A204.1 (cell line): Measurements from ENCODE around the gene PARVB.

Experiments used
- FAIRE-seq: peaks from 2 replicates; lab custom pipeline; 2012; peaks lifted over from hg19 to GRCh38; lab: Jason Lieb, UNC

The PARVB gene

DNA sequence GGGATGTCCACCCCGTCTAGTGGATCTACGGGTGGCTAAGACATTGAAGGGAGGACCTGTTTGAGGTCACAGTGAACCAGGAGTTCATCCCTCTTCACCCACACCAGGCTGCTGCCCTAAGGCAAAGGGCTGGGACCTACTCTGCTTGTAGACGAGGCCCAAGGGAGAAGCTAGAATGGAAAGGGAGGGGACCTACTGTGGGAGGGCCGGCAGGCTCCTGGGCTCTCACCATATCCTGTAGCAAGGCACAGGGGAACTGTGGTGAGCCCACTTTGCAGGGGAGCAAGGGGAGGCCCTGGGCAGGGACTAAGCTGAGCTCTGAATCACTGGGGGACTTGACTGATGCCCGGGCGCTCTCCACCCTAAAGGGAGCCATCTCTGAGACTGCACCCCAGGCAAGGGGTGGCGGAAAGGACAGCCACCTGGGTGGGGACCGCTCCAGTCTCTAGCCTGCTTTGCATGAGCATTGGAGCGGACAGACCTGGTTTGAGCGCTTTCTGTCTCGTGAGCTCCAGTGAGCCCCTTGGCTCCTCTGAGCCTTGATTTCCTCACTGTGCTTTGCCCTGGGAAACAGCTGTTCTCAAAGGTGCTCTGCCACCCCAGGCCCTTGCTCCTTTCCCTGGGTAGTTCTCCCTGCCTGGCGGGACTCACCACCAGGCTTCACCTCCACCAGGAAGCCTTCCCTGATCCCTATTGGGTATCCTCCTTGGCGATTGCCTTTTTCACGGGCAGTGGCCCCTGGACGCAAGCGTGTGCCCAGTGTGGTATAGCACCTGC is 180.8 kb downstream of the PARVB start:
- FAIRE-seq: no peak

DNA sequence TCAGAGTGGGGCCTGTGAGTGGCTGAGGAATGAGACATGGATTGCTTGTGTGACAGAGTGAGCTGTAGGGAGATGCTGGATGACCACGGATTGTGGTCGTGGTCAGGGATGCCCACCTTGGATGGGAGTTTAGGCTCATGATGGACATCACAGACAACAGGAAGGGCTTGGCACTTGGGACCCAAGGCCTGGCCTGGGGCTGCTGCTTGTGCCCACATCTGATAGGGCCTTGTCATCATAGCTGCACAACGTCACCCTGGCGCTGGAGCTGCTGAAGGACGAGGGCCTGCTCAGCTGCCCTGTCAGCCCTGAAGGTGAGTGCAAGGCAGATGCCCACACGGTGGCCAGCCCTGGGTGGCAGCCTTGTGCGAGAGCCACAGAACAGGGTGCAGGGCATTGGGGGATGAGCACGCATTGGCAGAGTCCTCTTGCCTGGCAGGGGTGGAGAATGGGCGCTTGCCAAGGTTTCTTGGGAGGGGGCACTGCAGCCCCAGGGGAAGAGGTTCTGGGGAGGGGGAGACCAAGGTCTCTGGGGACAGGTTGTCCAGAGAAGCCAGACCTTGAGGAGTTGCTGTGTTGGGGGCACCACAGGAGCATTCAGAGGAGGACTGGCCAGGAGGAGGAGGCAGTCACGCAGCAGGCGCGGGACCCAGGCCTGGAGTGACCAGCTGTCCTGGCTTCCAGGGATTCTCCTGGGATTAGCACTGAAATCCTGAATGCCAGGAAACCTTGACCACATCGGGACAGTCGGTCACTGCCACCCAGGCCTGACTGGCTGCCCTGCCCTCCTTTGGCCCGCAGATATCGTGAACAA is 181.6 kb downstream of the PARVB start:
- FAIRE-seq: no peak

DNA sequence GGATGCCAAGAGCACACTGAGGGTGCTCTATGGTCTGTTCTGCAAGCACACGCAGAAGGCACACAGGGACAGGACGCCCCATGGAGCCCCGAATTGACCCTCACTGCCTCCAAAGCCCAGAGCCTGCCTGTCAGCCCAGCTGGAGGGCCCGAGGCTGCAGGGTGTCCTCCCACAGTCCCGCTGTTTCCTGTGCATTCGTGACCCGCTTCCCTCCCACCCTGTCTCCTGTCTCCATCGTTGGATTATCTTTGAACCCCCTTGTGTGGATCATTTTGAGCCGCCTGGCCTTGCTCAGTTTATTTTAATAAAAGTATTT is 182.2 kb downstream of the PARVB start:
- no peak for FAIRE-seq

DNA sequence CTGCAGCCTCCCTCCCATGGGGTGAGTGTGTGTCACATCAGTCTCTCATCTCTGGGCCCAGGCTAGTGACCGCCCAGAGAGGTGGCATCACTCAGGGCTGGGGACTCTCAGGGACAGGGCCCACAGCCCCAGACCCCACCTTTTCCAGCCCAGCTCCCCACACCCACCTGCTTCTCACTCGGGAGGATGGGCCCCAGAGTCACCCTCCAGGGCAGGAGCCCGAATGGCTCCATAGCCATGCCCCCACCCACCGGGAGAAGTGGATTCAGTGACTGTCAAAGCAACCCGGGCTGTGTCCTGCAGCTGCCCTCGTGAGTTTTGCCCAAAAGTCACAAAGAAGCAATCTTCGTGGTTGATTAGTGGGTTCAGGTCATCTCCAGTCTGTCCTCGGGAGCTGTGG is 182.6 kb downstream of the PARVB start:
- no peak for FAIRE-seq

DNA sequence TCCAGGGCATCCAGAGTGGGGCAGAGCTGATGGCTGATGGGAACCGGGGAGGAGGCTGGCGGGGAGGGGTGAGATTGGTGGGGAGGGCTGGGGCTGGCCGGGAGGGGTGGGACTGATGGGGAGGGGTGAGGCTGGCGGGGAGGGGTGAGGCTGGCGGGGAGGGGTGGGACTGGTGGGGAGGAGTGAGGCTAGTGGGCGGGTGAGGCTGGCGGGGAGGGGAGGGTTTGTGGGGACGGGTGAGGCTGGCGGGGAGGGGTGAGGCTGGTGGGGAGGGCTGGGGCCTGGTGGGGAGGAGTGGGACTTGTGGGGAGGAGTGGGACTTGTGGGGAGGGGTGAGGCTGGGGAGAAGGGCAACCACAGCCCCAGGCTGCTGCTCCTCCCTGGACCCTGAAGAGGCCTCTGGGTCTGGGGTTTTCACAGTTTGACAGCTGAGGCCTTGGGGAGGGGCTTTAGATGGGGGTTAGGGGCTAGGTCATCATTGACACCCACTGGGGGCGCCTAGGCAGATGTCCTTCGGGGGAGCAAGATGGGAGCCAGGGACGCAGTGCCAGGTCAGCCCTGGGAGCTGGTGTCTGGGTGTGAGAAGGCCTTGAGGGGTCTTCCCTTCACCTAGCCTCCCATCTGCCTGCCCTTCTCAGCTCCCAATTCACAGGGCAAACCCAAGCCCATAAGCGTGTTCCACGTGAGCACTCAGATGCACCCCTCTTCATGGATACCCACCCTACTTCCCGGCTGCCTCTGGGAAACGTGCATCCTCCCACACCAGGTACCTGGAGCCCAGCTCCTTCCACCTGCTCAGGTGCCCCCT is 183.3 kb downstream of the PARVB start:
- FAIRE-seq: no peak

DNA sequence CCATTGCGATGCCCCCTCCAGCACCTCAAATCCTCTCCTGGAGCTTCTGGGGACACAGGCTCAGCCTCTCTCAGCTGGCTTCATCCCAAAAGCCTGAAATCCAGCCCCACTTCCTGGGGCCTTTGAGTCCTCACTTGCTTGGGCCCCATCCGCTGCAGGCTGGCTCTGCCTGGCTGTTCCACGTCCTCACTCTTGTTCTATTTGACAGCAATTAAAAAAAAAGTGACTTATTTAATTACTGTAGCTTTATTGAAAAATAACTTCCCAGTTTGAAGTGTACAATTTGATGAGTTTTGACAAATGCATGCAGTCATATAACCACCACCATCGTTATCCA is 183.8 kb downstream of the PARVB start:
- FAIRE-seq: no peak

DNA sequence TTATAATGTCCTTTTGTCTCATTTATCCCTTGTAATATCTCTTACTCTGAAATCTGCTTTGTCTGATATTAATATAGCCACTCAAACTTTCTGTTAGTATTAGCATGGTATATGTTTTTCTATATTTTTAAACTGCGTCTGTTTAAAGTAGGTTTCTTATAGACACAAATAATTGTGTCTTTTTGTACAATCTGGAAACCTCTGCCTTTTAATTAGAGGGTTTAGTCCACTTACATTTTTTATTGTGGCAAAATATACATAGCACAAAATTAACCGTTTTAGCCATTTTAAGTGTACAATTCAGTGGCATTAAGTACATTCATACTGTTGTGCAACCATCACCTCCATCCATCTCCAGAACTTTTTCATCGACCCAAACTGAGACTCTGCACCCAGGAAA is 185.2 kb downstream of the PARVB start:
- FAIRE-seq: no peak

DNA sequence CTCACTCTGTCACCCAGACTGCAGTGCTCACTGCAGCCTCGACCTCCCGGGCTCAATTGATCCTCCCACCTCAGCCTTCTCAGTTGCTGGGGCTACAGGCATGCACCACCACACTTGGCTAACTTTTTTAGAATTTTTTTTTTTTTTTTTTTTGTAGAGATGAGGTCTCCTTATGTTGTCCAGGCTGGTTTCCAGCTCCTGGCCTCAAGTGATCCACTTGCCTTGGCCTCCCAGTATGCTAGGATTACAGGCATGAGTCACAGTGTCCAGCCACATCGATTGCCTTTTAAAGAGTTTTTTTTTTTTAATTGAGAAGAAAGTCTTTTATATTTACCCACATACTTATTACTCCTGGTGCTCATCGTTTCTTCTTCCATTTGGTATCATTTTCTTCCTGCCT is 186.6 kb downstream of the PARVB start:
- FAIRE-seq: no peak

DNA sequence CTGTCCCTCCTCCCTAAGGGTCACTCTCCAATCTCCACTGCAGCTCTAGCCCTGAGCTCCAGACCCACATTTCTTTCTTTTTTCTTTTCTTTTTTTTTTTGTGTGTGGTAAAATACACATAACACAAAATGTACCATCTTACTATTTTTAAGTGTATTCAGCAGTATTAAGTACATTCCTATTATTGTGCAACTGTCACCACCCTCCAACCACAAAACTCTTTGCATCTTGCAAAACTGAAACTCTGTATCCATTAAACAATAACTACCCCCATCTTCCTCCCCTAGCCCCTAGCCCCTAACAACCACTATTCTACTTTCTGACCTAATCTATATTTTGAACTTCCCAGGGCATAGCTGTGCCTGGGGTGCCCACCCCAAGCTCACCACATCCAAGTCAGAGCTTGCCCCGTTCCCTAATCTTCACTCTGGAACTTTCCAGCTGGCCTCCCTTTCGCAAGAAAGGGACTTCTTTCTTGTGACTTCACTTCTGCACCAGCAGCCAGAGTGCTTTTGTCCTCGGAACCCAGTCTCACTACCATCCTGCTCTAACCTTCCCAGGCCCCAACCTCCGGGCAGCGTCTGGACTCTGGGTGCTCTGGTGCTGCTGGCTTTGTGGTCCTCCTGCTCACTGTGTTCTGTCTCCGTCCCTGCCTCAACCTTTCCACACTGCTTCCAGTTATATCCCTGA is 187.3 kb downstream of the PARVB start:
- FAIRE-seq: no peak

DNA sequence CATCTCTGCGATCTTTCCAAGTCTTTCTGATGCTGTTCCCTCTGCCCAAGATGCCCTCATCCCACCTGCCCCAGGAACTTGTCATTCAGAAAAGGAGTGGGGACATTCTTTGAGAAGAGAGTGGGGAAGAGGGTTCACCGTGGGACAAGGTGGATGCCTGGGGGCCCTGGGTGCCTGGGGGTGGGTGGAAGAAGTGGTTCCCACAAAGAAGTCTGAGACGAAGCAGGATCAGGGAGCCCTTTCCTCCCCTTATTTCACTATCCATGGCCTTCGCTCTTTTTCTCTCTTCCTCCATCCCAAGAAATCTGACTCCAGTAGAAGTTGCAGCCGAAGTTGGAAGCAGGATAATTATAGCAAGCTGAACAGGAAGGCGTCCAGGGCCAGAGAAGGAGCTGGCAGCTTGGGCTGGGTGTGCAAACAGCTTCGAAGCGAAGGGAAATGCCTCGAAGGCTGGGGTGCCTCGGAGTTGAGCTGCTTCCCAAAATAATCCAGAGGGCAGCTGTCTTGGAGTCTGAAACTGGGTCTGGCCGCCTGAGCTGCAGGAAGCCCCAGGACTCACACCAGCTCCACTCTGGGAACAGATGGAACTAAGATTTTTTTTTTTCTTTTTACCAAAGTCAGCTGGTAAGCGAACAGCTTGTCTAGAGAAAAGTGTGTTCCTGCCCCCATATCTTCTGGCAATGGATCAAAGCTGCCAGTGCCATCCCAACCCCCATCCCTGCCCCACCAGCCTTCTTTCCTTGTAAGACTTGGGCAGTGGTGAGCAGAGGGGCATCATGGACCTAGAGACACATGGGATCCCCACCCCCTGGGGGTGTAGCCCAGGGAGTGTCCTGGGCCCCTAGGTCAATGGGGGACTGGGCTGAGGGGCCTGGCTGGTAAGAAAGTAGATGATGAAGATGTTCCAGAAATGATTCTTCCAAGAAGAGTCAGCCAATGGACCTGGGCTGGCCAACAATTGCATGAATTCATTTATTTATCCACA is 188.1 kb downstream of the PARVB start:
- no peak for FAIRE-seq

DNA sequence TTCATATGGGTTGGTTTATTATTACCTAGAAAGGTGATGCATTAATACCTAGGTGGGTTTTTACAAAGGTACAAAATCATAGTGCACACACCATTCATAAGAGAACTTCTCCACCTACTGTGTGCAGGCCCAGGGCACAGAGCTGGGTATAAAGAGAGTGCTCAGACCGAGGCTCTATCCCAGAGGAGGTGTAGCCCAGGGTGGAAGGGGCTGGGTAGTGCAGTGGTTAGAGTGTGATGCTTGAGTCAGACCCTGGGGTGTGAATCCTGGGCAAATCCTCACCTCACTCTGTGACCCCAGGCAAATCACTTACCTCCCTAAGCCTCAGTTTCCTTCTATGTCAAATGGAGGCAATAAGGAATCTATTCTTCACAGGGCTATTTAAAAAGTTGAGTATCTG is 188.8 kb downstream of the PARVB start:
- FAIRE-seq: no peak

DNA sequence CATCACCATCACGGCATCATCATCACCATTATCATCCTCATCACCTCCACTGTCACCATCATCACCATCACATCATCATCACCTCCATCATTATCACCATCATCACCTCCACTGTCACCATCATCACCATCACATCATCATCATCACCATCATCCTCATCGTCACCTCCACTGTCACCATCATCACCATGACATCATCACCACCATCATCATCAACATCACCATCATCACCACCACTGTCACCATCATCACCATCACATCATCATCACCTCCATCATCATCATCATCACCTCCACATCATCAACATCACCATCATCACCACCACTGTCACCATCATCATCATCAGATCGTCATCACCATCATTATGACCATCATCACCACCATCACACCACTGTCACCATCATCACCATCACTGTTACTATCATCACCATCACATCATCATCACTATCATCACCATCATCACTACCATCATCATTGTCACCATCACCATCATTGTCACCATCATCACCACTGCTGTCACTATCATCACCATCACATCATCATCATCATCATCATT is 189.5 kb downstream of the PARVB start:
- FAIRE-seq: no peak

DNA sequence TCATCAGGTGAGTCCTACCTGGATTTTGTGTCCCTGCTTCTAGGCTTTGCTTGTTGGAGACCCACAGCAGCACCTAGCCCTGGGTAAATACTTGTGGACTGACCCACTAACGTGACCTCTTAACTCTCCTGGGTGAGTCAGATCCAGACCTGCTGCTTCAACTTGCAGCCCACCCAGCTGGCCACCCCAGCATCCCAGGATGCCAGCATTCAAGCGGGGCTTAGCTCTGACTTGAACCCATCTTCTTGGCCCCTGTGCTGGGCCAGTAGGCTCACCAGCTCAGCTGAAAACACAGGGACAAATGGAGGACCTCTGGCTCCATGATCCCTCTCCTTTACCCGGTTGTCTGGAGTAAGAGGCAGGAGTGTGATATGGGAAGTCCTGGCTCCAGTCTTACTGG is 190.1 kb downstream of the PARVB start:
- no peak for FAIRE-seq

DNA sequence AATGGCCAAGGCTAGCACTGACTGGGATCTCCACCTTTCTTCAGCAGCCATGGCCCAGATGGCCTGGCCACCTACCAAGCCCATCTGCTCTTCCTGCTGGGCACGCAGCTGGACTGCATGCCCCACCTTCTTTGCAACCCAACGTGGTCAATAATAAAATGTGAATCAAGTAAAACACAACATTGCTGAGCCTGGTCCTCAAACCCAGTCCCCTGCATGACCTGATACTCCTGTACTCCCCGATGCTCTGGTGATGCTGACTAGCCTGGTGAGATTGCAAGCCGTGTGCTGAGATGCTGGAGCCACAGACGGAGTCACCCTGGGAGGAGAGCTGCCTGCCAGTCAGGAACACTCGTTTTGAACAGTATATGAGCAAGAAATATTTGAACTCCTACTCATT is 190.7 kb downstream of the PARVB start:
- FAIRE-seq: no peak

DNA sequence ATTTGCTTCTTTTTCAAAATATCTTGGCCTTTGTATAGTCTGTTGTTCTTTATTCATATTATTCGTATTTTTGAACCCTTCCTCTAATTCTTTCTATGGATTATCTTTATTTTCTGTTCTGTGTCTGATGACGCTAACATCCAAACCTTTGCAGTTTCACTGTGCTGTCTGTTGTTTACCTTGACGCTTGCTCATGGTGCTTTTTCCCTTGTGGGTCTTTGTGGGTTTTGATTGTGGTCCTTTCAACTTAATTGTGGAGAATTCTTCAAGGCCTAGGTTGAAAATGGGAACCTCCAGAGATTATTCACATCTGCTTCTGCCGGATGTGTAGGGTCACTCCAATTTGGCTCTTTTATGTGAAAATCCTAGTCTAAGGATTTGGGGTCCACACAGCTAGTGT is 191.2 kb downstream of the PARVB start:
- FAIRE-seq: no peak

DNA sequence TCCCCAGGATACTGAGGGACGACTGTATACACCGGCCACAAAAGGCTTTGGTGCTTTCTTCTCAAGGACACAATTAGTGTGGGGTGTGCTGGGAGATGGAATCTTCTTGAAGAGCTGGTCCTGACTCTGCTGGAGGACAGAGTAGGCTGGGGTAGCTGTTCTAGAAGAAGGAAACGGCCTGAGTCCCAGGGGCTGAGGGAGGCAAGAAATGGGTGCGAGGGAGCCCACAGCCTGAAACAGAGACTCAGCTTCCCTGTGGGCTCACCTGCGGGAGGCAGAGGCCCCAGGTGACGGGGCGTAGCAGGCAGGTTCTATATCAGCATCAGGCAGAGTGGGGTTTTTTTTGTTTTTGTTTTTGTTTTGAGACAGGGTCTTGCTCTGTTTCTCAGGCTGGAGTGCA is 193.2 kb downstream of the PARVB start:
- no peak for FAIRE-seq

DNA sequence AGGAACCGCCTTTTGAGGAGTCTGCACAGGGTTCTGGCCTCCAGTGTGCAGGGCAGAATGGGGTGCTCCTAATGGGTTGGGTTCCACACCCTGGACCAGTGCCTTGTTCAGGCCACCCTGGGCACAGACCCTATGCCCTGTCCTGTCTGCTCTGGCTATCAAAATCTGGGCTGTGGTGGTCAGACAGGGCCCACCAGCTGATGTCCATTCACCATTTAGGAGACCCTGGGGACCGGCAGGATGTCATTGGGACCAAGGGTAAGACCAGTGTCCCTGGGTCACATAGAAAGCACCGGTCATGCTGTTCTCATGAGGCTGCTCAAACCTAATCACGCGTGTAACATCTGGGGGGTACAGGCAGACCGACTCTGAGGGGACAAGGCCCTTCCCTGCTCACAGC is 194.0 kb downstream of the PARVB start:
- FAIRE-seq: no peak

DNA sequence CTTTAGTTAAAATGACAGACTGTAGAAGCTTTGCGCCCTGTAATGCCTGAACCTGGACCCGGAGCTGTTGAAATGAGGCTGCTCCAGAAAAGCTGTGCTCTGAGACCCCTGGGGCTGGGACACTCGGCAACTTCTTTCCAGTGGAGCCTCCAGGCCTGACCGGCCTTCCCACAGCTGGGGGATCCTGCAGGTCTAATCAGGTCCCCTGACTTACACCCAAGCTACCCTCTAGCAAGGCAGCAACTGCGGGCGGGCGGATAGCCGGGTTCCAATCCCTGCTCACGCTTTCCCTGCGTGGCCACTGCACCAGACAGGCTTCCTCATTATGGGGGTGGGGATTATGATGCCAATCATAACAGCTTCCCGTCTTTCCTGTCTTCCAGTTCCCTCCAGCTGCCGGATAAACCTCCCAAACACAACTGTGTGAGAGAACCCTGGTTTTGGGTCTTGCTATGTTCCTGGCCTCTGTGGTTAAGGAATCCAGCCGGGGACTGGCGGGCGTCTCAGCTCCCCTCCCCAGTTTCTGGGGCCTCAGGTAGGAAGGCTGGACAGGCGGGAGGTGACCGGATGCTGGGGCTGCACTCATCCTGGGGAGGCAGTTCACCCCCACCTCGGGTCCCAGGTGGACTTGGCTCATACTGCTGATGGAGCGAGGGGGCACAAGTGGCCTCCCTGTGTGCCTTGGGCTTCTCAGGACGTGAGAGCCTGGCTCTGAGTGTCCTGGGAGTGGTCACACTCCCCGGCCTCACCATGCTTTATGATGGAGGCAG is 195.2 kb downstream of the PARVB start:
- FAIRE-seq: no peak

DNA sequence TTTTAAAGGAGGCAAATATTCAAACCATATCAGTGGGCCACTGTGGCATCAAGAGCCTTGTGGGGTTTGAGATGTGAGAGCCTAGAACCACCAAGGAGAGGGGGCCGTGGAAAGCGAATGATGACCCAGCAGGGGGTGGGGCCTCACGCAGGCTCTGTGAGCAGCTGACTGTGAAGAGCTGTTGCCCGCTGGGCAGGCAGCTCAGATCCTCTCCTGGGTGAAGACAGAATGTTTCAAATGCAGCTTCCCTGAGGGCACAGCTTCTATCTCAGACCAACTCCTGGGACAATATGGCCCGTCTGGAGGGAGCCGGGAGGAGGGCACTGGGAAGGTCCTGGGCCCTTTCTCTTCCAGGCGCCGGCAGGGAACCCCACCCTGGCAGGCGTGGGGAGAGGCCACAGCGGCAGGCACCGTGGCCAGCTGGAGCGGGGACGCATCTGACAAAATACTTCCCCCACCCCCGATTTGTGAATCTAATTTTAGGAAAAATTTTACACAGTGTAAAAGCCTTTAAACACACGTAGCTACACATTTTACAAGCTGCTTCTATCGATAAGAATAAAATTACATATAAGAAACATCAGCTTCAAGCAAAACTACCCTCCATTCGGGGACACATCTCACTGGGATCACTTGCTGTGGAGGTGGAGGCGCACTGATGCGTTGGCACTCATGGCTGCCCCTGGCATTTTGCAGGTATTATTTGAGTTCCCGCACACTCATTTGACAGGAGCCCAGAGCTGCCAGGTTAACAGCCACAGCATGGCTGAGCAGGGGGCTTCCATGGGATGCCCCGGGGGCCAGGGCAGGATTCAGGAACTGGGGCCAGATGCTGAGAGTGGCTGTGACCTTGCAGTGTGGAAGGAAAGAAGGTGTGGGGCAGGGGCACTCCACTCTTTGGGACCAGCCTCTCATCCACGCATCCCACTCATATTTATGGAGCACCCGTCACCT is 196.9 kb downstream of the PARVB start:
- FAIRE-seq: no peak
